IMR-90 (cell line): ENCODE measurements around the gene USP31. TPM values are rescaled to one million over a fixed set of nuclear protein-coding genes. Genes with fewer than 3 reads are reported as not detected.
A peak's percentile ranks its signal among the peaks of the same experiment; 100 is the strongest.

Experiments used
- ATAC-seq: fragments of 200-7000 bp; cut with Tn5 transposase; 2 replicates; pipeline ENCODE4 v1.9.1; 2020; ENCODE audit warnings: low read depth, mild to moderate bottlenecking, moderate library complexity
- BruUV-seq: library from RNA; stranded (reverse); fragments of 400-500 nt; replicated peaks from 2 replicates; lab custom pipeline; 2021; lab: Mats Ljungman, UMichigan
- CTCF ChIA-PET: fragments of 300-600 bp; formaldehyde crosslinking; extraction: SDS; loops from one replicate; lab custom pipeline; 2021; ENCODE audit warnings: antibody characterized with exemption; lab: Yijun Ruan, JAX
- POLR2A ChIA-PET: fragments of 300-600 bp; sonication (Branson Sonifier 250); formaldehyde crosslinking; loops from one replicate; lab custom pipeline; 2022; ENCODE audit warnings: antibody characterized with exemption; ENCODE audit not compliant: unreplicated experiment; lab: Charles Lee
- DNase-seq: peaks from one replicate; pipeline ENCODE4 v3.0.0; 2013
- H2AFZ ChIP-seq: replicated peaks from 2 replicates; pipeline ENCODE3; 2013; ENCODE audit warnings: low read length, mild to moderate bottlenecking; ENCODE audit not compliant: poor library complexity
- H2AK5ac ChIP-seq: 2 replicates; pipeline ENCODE4 v1.6.1; 2013; ENCODE audit warnings: low read depth, low read length, inconsistent platforms
- H2AK9ac ChIP-seq: replicated peaks from 2 replicates; pipeline ENCODE3; 2013; ENCODE audit warnings: mild to moderate bottlenecking, low read depth, low read length, moderate library complexity; ENCODE audit not compliant: poor library complexity
- H2BK120ac ChIP-seq: 2 replicates; pipeline ENCODE4 v1.6.1; 2013; ENCODE audit warnings: low read depth, low read length, inconsistent platforms
- H2BK15ac ChIP-seq: 3 replicates; pipeline ENCODE4 v1.6.1; 2013; ENCODE audit warnings: low read depth, low read length, inconsistent platforms
- H2BK20ac ChIP-seq: 2 replicates; pipeline ENCODE4 v1.6.1; 2013; ENCODE audit warnings: low read depth, mild to moderate bottlenecking, inconsistent platforms, low read length, moderate library complexity
- H2BK5ac ChIP-seq: 2 replicates; pipeline ENCODE4 v1.6.1; 2013; ENCODE audit warnings: mild to moderate bottlenecking, low read depth, low read length, inconsistent platforms; ENCODE audit not compliant: poor library complexity, severe bottlenecking
- H3K14ac ChIP-seq: replicated peaks from 2 replicates; pipeline ENCODE4 v1.6.1; 2013; ENCODE audit warnings: low read depth, low read length, inconsistent platforms
- H3K18ac ChIP-seq: 2 replicates; pipeline ENCODE4 v1.6.1; 2013; ENCODE audit warnings: low read depth, low read length, control low read depth
- H3K23ac ChIP-seq: 2 replicates; pipeline ENCODE4 v1.6.1; 2013; ENCODE audit warnings: low read depth, low read length, inconsistent platforms
- H3K27ac ChIP-seq: 2 replicates; pipeline ENCODE4 v1.5.1; 2013; ENCODE audit warnings: mild to moderate bottlenecking, control low read depth, low read length; ENCODE audit not compliant: insufficient read depth
- H3K27me3 ChIP-seq: 2 replicates; pipeline ENCODE4 v1.6.1; 2013; ENCODE audit warnings: low read length; ENCODE audit not compliant: control insufficient read depth, insufficient read depth
- H3K36me3 ChIP-seq: 2 replicates; pipeline ENCODE4 v1.6.1; 2013; ENCODE audit warnings: low read length, mixed read lengths; ENCODE audit not compliant: control insufficient read depth, insufficient read depth
- H3K4ac ChIP-seq: 2 replicates; pipeline ENCODE4 v1.6.1; 2013; ENCODE audit warnings: low read depth, low read length, inconsistent platforms
- H3K4me1 ChIP-seq: 2 replicates; pipeline ENCODE4 v1.6.1; 2013; ENCODE audit warnings: low read length, mixed read lengths; ENCODE audit not compliant: control insufficient read depth, insufficient read depth
- H3K4me2 ChIP-seq: 2 replicates; pipeline ENCODE4 v1.6.1; 2013; ENCODE audit warnings: low read depth, mild to moderate bottlenecking, control low read depth, low read length, moderate library complexity
- H3K4me3 ChIP-seq: 2 replicates; pipeline ENCODE4 v1.5.1; 2013; ENCODE audit warnings: low read depth, mild to moderate bottlenecking, control low read depth, low read length, moderate library complexity; ENCODE audit not compliant: insufficient read depth
- H3K56ac ChIP-seq: 2 replicates; pipeline ENCODE4 v1.6.1; 2013; ENCODE audit warnings: low read length, inconsistent platforms; ENCODE audit not compliant: insufficient read depth; ENCODE audit errors: extremely low read depth
- H3K79me1 ChIP-seq, 2 experiments: 2 replicates each; pipeline ENCODE4 v1.6.1; 2013; ENCODE audit warnings: low read length in 2 of 2, inconsistent platforms in 1 of 2, low read depth in 1 of 2
- H3K9ac ChIP-seq: 2 replicates; pipeline ENCODE4 v1.6.1; 2013; ENCODE audit warnings: low read depth, low read length, control low read depth
- H3K9me1 ChIP-seq: 2 replicates; pipeline ENCODE4 v1.6.1; 2013; ENCODE audit warnings: low read length, inconsistent platforms; ENCODE audit not compliant: insufficient read depth
- H3K9me3 ChIP-seq: 2 replicates; pipeline ENCODE4 v1.6.1; 2013; ENCODE audit warnings: low read length; ENCODE audit not compliant: control insufficient read depth, insufficient read depth
- H4K20me1 ChIP-seq: 2 replicates; pipeline ENCODE4 v1.6.1; 2013; ENCODE audit warnings: low read length, inconsistent platforms; ENCODE audit not compliant: insufficient read depth
- H4K5ac ChIP-seq: 2 replicates; pipeline ENCODE4 v1.6.1; 2013; ENCODE audit warnings: mild to moderate bottlenecking, low read depth, low read length, control low read depth
- H4K8ac ChIP-seq, 2 experiments: 2 replicates each; pipeline ENCODE4 v1.6.1; 2013; ENCODE audit warnings: low read depth in 2 of 2, low read length in 2 of 2, control low read depth in 1 of 2, inconsistent platforms in 1 of 2
- H4K91ac ChIP-seq: 2 replicates; pipeline ENCODE4 v1.6.1; 2013; ENCODE audit warnings: low read depth, low read length, inconsistent platforms; ENCODE audit not compliant: insufficient read depth
- MAZ ChIP-seq: IDR thresholded peaks from 2 replicates; pipeline ENCODE4 v1.6.1; 2012; ENCODE audit warnings: low read depth, mild to moderate bottlenecking, low read length, improper control_type of control experiment, moderate library complexity, borderline replicate concordance
- MXI1 ChIP-seq: IDR thresholded peaks from 2 replicates; pipeline ENCODE4 v1.6.1; 2012; ENCODE audit warnings: low read depth, mild to moderate bottlenecking, low read length, moderate library complexity, borderline replicate concordance
- NFE2L2 ChIP-seq: fragments of 150-350 bp; IDR thresholded peaks from 2 replicates; pipeline ENCODE4 v1.6.1; 2016; ENCODE audit warnings: low read depth, mild to moderate bottlenecking, low read length
- WGBS, 2 experiments: methylation state at CpG; one replicate each; pipeline versions ENCODE4 v1.1.5 to v1.1.7; 2013; ENCODE audit warnings: missing lambda C conversion rate in 2 of 2; ENCODE audit not compliant: insufficient read length in 1 of 2; ENCODE audit errors: extremely low coverage in 2 of 2; 5-methylcytosine and 5-hydroxymethylcytosine counted together
- dilution Hi-C: fragments of 300-500 bp; cut with HindIII; formaldehyde crosslinking; loops from one replicate; pipeline ENCODE4 v1.14.3; 2018; ENCODE audit warnings: low sequenced_read_pairs; ENCODE audit not compliant: unreplicated experiment
- in situ Hi-C: fragments of 300-500 bp; cut with MboI; formaldehyde crosslinking; loops from 3 replicates; pipeline ENCODE4 v1.14.3; 2019; ENCODE audit warnings: low sequenced_read_pairs, inconsistent platforms, mixed read lengths
- intact Hi-C: fragments of 100-400 bp; cut with micrococcal nuclease; formaldehyde crosslinking; loops from 2 replicates; pipeline ENCODE4 v1.10.0; 2022
- polyA plus RNA-seq, 3 experiments: library from polyadenylated mRNA; depleted of rRNA; stranded (reverse); fragments of >200 nt; gene quantifications; 2 replicates each; pipeline ENCODE4 v1.2.3, GENCODE V29; 2012; ENCODE audit warnings: low replicate concordance in 1 of 3
- total RNA-seq: library from RNA; depleted of rRNA; stranded (reverse); fragments of >200 nt; gene quantifications from 2 replicates; pipeline ENCODE4 v1.2.3, GENCODE V29; 2012
- TF ChIP-seq, protein P1 (sequence below): fragments of 150-350 bp; IDR thresholded peaks from 2 replicates; pipeline ENCODE4 v1.6.1; 2017; ENCODE audit warnings: mild to moderate bottlenecking, antibody characterized with exemption, low read length, low read depth

USP31 gene
- total and polyA plus RNA-seq, 2 of the 4 experiments (the other 2 are of a cell fraction), result 2.9 to 3.4 TPM

DNA sequence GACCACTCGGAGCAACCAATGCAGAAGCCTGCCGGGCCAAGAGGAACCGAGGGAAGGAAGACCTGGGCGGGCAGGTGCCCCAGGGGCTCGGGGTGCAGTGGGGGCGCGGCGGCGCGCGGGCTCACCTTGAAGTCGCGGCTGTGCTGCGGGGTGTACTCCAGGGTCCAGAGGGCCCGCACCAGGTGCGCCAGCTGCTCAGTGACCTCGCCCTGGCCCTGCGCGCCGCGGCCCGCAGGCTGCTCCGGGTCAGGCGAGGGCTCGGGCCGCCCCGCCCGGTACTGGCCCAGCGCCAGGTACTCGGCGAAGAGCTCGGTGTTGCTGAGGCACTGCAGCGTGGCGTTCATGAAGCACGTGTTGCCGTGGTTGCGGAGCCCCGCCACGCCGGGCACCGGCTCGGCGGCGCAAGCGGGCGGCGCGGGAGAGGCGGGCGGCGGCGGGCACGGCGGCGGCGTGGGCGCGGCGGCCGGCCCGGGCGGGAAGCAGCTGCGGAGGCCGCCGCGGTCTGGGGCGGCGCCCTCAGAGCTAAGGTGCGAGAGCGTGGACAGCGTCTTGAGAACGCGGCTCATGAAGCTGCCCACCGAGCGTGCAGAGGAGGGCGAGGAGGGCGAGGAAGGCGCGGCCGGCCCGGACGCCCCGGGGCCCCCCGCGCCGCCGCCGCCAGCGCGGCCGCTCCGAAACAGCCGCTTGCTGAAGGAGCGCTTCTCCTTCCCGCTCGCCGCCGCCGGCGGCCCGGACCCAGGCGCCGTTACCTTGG is 562 bp downstream of the USP31 start:
- Histone ChIP-seq H3K23ac (peak overlapping the region; percentile 92), H2AFZ (peak overlapping the region; percentile 93), H3K4me3 (peak overlapping the region; percentile 92), H2AK5ac (no peak overlapping the region), H2BK120ac (no peak overlapping the region), H2BK15ac (no peak overlapping the region), H3K18ac (no peak overlapping the region), H3K79me1 (peaks cover 16 to 27% of the 10 kb centered on the region in 2 experiments; a peak in 3 of 4 replicates), H3K27me3 (no peaks in the 10 kb centered on the region; the same call in 1 of the 2 replicates), H3K9me3 (no peaks in the 10 kb centered on the region), H2BK5ac (no peak overlapping the region), H4K91ac (no peak overlapping the region), H2BK20ac (no peak overlapping the region), H3K27ac (peak overlapping the region; percentile 15; the same call in 1 of the 2 replicates), H3K4ac (no peak overlapping the region), H3K9me1 (0 out of 2 replicates have a peak, but pooled peaks cover 3% of the 10 kb centered on the region), H3K56ac (no peak overlapping the region), H3K9ac (peak overlapping the region; percentile 26; the same call in 1 of the 2 replicates), H3K14ac (peak overlapping the region; percentile 92; the same call in 1 of the 2 replicates), H2AK9ac (peak overlapping the region; percentile 90), H4K20me1 (peaks cover 9% of the 10 kb centered on the region), H3K4me2 (peak overlapping the region; percentile 92), H3K36me3 (no peaks in the 10 kb centered on the region), H3K4me1 (peaks cover 5% of the 10 kb centered on the region; the same call in 1 of the 2 replicates), H4K8ac (peak overlapping the region in 1 of 2 experiments; percentile 16; a peak in 1 of 4 replicates), H4K5ac (no peak overlapping the region)
- POLR2A ChIA-PET, result interaction anchor here (1.2 kb wide), 1 partner anchor 16 kb away, joined by 3 read pairs; no protein-coding TSS in a partner anchor
- TF ChIP-seq MXI1 (peak; percentile 91; the same call in 1 of the 2 replicates), NFE2L2 (no peak), MAZ (no peak)
- TF ChIP-seq, protein P1, sequence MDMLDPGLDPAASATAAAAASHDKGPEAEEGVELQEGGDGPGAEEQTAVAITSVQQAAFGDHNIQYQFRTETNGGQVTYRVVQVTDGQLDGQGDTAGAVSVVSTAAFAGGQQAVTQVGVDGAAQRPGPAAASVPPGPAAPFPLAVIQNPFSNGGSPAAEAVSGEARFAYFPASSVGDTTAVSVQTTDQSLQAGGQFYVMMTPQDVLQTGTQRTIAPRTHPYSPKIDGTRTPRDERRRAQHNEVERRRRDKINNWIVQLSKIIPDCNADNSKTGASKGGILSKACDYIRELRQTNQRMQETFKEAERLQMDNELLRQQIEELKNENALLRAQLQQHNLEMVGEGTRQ, result no peak
- intact Hi-C loops (loop anchor here (5.0 kb wide), 1 partner anchor 76 kb away; no protein-coding TSS in a partner anchor), dilution Hi-C loops (no loop called here), in situ Hi-C loops (no loop called here)
- 0% methylated on average over 26 of the region's 103 CpGs; no CpG with 5 or more reads in 1 of the 2 experiments for WGBS, 2 experiments
- no TSS peak for BruUV-seq
- CTCF ChIA-PET, result no interaction called here
- ATAC-seq, result peak; percentile 61
- peak; percentile 22 for DNase-seq
